GM12892 (cell line): ENCODE measurements around the gene ADGRD1.
"Not testable (repeated sequence)": the region's sequence is repeated elsewhere in the genome, so short reads cannot be mapped to it uniquely, and the experiment has no call there.

ENCODE experiments used
- POLR2A ChIP-seq: IDR thresholded peaks from 2 replicates; pipeline ENCODE4 v1.6.1; 2011; ENCODE audit warnings: low read depth, low read length, control low read depth
- TAF1 ChIP-seq: IDR thresholded peaks from 2 replicates; pipeline ENCODE4 v1.6.1; 2011; ENCODE audit warnings: low read depth, mild to moderate bottlenecking, control low read depth, low read length, borderline replicate concordance

DNA sequence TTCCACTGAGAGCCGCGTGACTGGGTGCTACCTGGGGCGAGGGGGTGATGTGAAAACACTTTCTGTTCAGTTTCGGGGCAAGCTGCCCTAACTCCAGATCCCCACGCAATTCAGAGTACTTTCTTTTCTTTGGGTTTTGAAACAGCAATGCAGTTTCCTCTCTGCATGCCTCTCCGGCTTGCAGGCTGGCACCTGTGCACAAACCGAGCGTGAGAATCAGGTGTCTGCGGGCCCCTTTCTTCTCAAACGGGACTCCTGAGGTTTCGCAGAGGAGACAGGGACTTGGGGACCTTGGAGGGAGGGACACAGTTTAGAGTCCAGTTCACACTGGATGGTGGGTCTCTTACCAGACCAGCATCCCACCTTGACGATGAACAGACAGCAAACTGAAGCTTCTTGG is 118.2 kb downstream of the ADGRD1 start:
- TF ChIP-seq POLR2A, TAF1: not testable (repeated sequence)
